Ascending aorta (tissue), 2 donors: ENCODE results near the gene MDM2. TPM values are rescaled to one million over a fixed set of nuclear protein-coding genes. Genes with fewer than 3 reads are reported as not detected.

Experiments
- DNase-seq, 2 donors: peaks; one replicate each; pipeline ENCODE4 v3.0.0-alpha.2; 2019; ENCODE audit warnings: low spot score in 2 of 2
- H3K27ac ChIP-seq, 2 donors: fragments of 200-600 bp; sonication (generic); one replicate each; pipeline ENCODE4 v1.5.1; 2016 to 2017; ENCODE audit warnings: mild to moderate bottlenecking in 1 of 2
- H3K27me3 ChIP-seq: fragments of 200-600 bp; sonication (generic); one replicate; pipeline ENCODE4 v1.5.1; 2017
- H3K36me3 ChIP-seq, 2 donors: fragments of 200-600 bp; sonication (generic); one replicate each; pipeline ENCODE4 v1.5.1; 2016
- H3K4me1 ChIP-seq, 2 donors: fragments of 200-600 bp; sonication (generic); one replicate each; pipeline ENCODE4 v1.5.1; 2016 to 2017; ENCODE audit warnings: mild to moderate bottlenecking in 1 of 2
- H3K4me3 ChIP-seq, 2 donors: fragments of 200-600 bp; sonication (generic); one replicate each; pipeline ENCODE4 v1.5.1; 2016 to 2017; ENCODE audit warnings: mild to moderate bottlenecking in 1 of 2
- H3K9me3 ChIP-seq, 2 donors: fragments of 200-600 bp; sonication (generic); one replicate each; pipeline ENCODE4 v1.5.1; 2016
- intact Hi-C: fragments of 100-400 bp; cut with DNase I; formaldehyde crosslinking; loops from one replicate; pipeline ENCODE4 v1.15.1; 2023
- total RNA-seq: library from RNA; depleted of rRNA; stranded (reverse); fragments of >200 nt; gene quantifications from one replicate; pipeline ENCODE4 v1.1.0, GENCODE V29; 2016
- TF ChIP-seq, protein P1 (sequence below), 3 experiments: fragments of 200-600 bp in 2 of 3; fragments of 450-650 bp in 1 of 3; sonication (generic) in 2 of 3; IDR thresholded peaks; one replicate each; pipeline ENCODE4 v1.5.1; 2016 to 2019; ENCODE audit warnings: antibody characterized with exemption in 3 of 3, mild to moderate bottlenecking in 1 of 3, moderate library complexity in 1 of 3

Gene MDM2
- total RNA-seq, 1 donor from 2014 or later = 24.2 TPM

DNA sequence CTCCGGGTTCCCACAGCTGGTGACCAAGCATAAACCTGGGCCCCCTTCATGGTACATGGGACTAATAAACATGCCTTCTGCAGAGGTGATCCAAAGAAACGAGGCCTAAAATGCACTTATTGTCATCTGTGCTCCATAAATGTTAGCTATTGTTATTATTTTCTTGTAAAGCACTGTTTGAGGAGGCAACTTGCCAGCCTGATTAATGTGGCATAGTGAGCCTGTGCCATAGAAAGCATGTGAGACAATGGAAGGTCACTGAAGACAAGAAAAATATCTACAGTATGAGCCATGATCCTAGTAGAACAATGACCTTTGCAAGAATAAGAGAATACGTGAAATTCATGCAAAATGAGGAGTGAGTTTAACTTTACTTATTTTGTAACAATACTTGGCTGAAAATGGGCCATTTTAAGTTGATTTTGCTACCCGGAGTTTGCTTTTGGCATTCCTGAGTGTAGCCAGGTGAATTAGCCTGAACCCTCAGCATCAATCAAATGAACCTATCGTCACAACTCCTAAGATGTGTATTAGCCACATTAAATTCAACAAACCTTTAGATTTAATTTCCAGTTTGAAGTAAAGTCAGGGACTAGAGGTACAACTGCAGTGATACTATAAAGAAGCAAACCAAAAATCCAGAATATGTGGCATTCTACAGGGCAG, 72.8 kb downstream of the MDM2 start:
- H3K9me3 ChIP-seq = no peaks in the 10 kb centered on the region
- no peak for DNase-seq
- H3K27ac ChIP-seq = no peak overlapping the region
- H3K36me3 ChIP-seq = no peaks in the 10 kb centered on the region
- TF ChIP-seq, protein P1, sequence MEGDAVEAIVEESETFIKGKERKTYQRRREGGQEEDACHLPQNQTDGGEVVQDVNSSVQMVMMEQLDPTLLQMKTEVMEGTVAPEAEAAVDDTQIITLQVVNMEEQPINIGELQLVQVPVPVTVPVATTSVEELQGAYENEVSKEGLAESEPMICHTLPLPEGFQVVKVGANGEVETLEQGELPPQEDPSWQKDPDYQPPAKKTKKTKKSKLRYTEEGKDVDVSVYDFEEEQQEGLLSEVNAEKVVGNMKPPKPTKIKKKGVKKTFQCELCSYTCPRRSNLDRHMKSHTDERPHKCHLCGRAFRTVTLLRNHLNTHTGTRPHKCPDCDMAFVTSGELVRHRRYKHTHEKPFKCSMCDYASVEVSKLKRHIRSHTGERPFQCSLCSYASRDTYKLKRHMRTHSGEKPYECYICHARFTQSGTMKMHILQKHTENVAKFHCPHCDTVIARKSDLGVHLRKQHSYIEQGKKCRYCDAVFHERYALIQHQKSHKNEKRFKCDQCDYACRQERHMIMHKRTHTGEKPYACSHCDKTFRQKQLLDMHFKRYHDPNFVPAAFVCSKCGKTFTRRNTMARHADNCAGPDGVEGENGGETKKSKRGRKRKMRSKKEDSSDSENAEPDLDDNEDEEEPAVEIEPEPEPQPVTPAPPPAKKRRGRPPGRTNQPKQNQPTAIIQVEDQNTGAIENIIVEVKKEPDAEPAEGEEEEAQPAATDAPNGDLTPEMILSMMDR (IDR thresholded peaks at IDR 0.05) = no peak
- no peaks in the 10 kb centered on the region for H3K4me1 ChIP-seq
- no peaks in the 10 kb centered on the region for H3K27me3 ChIP-seq
- intact Hi-C loops = no loop called here
- H3K4me3 ChIP-seq = no peak overlapping the region

- H3K9me3 ChIP-seq = no peaks in the 10 kb centered on the region
- H3K4me3 ChIP-seq = no peak overlapping the region
- no peaks in the 10 kb centered on the region for H3K36me3 ChIP-seq
- intact Hi-C loops = no loop called here
- DNase-seq = no peak
- no peaks in the 10 kb centered on the region for H3K4me1 ChIP-seq
- TF ChIP-seq, protein P1 (IDR thresholded peaks at IDR 0.05) = no peak
- no peaks in the 10 kb centered on the region for H3K27me3 ChIP-seq
- H3K27ac ChIP-seq = no peak overlapping the region
Measured at GRCh38 chr12:68882251-68882964, 74.4 kb downstream of the MDM2 start.

GRCh38 chr12:68883151-68883550, 75.2 kb downstream of the MDM2 start:
- TF ChIP-seq, protein P1 (IDR thresholded peaks at IDR 0.05) = no peak
- no peak overlapping the region for H3K4me3 ChIP-seq
- no peak overlapping the region for H3K27ac ChIP-seq
- H3K27me3 ChIP-seq = no peaks in the 10 kb centered on the region
- H3K36me3 ChIP-seq = no peaks in the 10 kb centered on the region
- no peak for DNase-seq
- intact Hi-C loops = no loop called here
- no peaks in the 10 kb centered on the region for H3K9me3 ChIP-seq
- H3K4me1 ChIP-seq = no peaks in the 10 kb centered on the region

GRCh38 chr12:68884251-68884650, 76.3 kb downstream of the MDM2 start:
- no peaks in the 10 kb centered on the region for H3K36me3 ChIP-seq
- TF ChIP-seq, protein P1 (IDR thresholded peaks at IDR 0.05) = no peak
- intact Hi-C loops = no loop called here
- DNase-seq = no peak
- H3K4me1 ChIP-seq = no peaks in the 10 kb centered on the region
- H3K9me3 ChIP-seq = no peaks in the 10 kb centered on the region
- no peak overlapping the region for H3K4me3 ChIP-seq
- H3K27ac ChIP-seq = no peak overlapping the region
- H3K27me3 ChIP-seq = no peaks in the 10 kb centered on the region

DNA sequence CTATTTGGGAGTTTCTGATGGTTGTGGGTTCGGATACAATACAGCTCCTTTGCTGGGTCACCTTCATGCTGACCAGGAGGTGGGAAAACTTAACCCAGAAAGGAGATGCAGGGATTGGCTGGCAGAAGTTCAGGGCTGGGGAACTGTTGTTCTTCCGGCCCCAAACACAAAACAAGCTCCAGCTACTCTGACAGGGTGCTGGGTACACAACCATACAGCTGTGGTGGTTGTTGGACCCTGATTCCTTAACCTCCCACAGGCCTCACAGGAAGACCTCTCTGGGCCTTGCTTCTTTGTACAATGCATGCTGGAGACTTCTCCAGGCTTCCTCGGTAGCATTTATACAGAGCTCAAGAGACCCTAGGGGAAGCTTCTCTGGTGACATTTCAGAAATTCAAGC, 77.4 kb downstream of the MDM2 start:
- H3K27ac ChIP-seq = no peak overlapping the region
- no peak for DNase-seq
- H3K9me3 ChIP-seq = no peaks in the 10 kb centered on the region
- no peaks in the 10 kb centered on the region for H3K36me3 ChIP-seq
- H3K4me1 ChIP-seq = no peaks in the 10 kb centered on the region
- TF ChIP-seq, protein P1 (IDR thresholded peaks at IDR 0.05) = no peak
- intact Hi-C loops = no loop called here
- no peaks in the 10 kb centered on the region for H3K27me3 ChIP-seq
- no peak overlapping the region for H3K4me3 ChIP-seq
